DND-41 (cell line): ENCODE measurements around the gene ZBTB12.

ENCODE experiments used
- ATAC-seq: fragments of 200-7000 bp; cut with Tn5 transposase; 3 replicates; pipeline ENCODE4 v1.9.1; 2021; ENCODE audit warnings: low read depth; ENCODE audit not compliant: insufficient read depth
- DNase-seq: peaks from one replicate; pipeline ENCODE4 v3.0.0-alpha.2; 2020
- H2AFZ ChIP-seq: 2 replicates; pipeline ENCODE4 v1.6.0; 2012; ENCODE audit warnings: low read depth, low read length
- H3K27ac ChIP-seq: 2 replicates; pipeline ENCODE4 v1.5.1; 2012; ENCODE audit warnings: low read length, inconsistent platforms
- H3K27me3 ChIP-seq: fragments of 200-600 bp; sonication (generic); 2 replicates; pipeline ENCODE4 v1.6.0; 2012; ENCODE audit warnings: low read length, mild to moderate bottlenecking, inconsistent platforms; ENCODE audit not compliant: insufficient read depth, poor library complexity
- H3K36me3 ChIP-seq: 2 replicates; pipeline ENCODE4 v1.5.1; 2012; ENCODE audit warnings: low read length, inconsistent platforms; ENCODE audit not compliant: insufficient read depth
- H3K4me1 ChIP-seq: 2 replicates; pipeline ENCODE4 v1.5.1; 2012; ENCODE audit warnings: mild to moderate bottlenecking, low read length; ENCODE audit not compliant: insufficient read depth
- H3K4me2 ChIP-seq: 2 replicates; pipeline ENCODE4 v1.6.0; 2012; ENCODE audit warnings: mild to moderate bottlenecking, moderate library complexity, low read length, inconsistent platforms; ENCODE audit not compliant: insufficient read depth
- H3K4me3 ChIP-seq, 2 experiments: fragments of 200-600 bp in 1 of 2; shearing (Covaris generic) in 1 of 2; 2 replicates each; pipeline ENCODE4 v1.5.1; 2012 to 2016; ENCODE audit warnings: inconsistent platforms in 2 of 2, low read length in 2 of 2, mild to moderate bottlenecking in 2 of 2, low read depth in 1 of 2, moderate library complexity in 1 of 2
- H3K79me2 ChIP-seq: 2 replicates; pipeline ENCODE4 v1.6.0; 2012; ENCODE audit warnings: low read length, inconsistent platforms; ENCODE audit not compliant: insufficient read depth
- H3K9ac ChIP-seq: 2 replicates; pipeline ENCODE4 v1.6.0; 2012; ENCODE audit warnings: low read depth, mild to moderate bottlenecking, inconsistent platforms, low read length, moderate library complexity
- H3K9me3 ChIP-seq: 2 replicates; pipeline ENCODE4 v1.5.1; 2012; ENCODE audit warnings: low read length, moderate library complexity, mild to moderate bottlenecking, inconsistent platforms; ENCODE audit not compliant: insufficient read depth, severe bottlenecking
- H4K20me1 ChIP-seq: 2 replicates; pipeline ENCODE4 v1.6.0; 2012; ENCODE audit warnings: low read length; ENCODE audit not compliant: insufficient read depth
- CTCF ChIP-seq: IDR thresholded peaks from 2 replicates; pipeline ENCODE4 v1.5.1; 2012; ENCODE audit warnings: borderline replicate concordance, low read length, moderate library complexity, mild to moderate bottlenecking; ENCODE audit not compliant: poor library complexity, severe bottlenecking; ENCODE audit errors: extremely low read depth
- EZH2 ChIP-seq: IDR thresholded peaks from 3 replicates; pipeline ENCODE4 v1.6.1; 2012; ENCODE audit warnings: borderline replicate concordance, low read depth, mild to moderate bottlenecking, moderate library complexity, low read length, inconsistent platforms; ENCODE audit not compliant: severe bottlenecking

ZBTB12 gene

DNA sequence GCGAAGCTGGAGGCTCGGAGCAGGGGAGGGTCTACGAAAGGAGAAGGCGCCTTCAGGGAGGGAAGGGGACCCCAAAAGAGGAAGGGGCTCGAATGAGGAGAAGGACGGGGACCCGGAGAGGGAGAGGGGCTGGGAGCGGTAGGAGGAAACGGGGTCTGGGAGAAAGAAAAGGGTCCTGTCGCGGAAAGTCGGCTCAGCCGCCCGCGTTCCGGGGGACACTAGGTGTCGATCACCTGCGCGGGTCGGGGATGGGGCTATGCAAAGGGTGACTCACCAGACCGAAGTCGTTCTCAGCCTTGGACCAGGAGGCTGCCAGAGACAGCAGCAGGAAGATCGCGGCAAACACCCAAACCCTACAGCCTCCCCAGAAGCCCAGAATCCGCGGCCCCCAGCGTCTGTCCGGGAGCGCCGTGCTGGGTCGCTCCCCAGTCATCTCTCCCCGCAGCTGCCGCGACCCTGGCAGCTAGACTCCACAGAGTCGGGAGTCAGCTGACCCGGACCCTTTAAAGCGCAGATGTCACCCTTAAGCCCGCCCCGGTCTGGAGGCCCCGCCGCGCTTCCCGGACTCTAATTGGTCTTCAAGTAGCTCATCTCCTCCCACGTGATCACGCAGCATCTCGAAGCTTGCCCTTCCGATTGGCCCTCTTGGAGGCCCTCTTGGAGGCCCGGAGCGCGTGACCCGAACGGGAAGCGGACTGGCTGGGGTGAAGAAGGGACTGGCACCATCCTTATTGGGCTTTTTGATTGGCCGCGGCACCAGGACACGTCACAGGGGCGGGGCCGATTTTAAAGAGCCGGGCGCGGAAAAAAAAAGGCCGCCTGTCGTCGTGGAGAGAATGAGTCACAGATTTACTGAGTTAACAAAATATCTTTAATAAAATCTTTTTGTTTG, 39.3 kb downstream of the ZBTB12 start, which contains the start of gene NEU1:
Gene NEU1, minus strand, starts transcription at position 478 of the 892 bp plus-strand sequence. Its CDS starts 45 bp downstream, at position 433.
- peak within 1 kb of the TSS; percentile 75 for H3K27ac ChIP-seq
- no peaks in the 10 kb centered on the region for H3K9me3 ChIP-seq
- no peaks in the 10 kb centered on the region for H4K20me1 ChIP-seq
- peak; percentile 96 for ATAC-seq
- no peaks in the 10 kb centered on the region for H3K27me3 ChIP-seq
- peak within 1 kb of the TSS; percentile 66 for H3K9ac ChIP-seq
- DNase-seq = peak; percentile 100
- peak within 1 kb of the TSS; percentile 89 for H3K4me2 ChIP-seq
- TF ChIP-seq CTCF (no peak), EZH2 (no peak)
- peaks cover 34% of the 10 kb centered on the region for H3K4me1 ChIP-seq
- peaks cover 15% of the 10 kb centered on the region for H3K36me3 ChIP-seq
- peak within 1 kb of the TSS; percentile 89 for H2AFZ ChIP-seq
- peaks cover 11% of the 10 kb centered on the region for H3K79me2 ChIP-seq
- peak within 1 kb of the TSS; percentile 58 to 72 for H3K4me3 ChIP-seq

DNA sequence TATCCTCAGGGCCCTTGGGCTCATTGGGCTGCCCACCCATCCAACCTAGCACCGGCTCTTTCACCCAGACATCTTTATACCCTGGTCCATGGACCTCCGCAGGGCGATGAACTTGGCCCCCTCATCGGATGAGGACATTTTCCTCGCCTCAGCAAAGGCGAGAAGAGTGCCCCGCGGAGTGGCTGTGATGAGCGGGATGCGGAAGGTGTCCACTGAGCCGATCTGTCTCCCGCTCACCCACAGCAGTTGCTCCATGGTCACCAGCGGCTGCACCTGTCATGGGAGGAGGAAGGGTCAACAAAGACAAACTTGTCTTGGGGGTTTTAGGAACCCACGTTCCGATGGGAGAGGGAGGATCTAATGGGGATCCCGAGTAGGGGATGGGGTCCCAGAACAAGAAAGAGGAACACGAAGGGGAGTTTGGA, 40.0 kb downstream of the ZBTB12 start:
- Histone ChIP-seq H3K4me3 (peak overlapping the region; percentile 58 to 72; a peak in 3 of 4 replicates), H3K36me3 (peaks cover 15% of the 10 kb centered on the region), H3K27ac (peak overlapping the region; percentile 63), H3K27me3 (no peaks in the 10 kb centered on the region), H4K20me1 (no peaks in the 10 kb centered on the region), H2AFZ (peak overlapping the region; percentile 89; the same call in 1 of the 2 replicates), H3K9me3 (no peaks in the 10 kb centered on the region), H3K4me1 (peaks cover 34% of the 10 kb centered on the region), H3K4me2 (peak overlapping the region; percentile 89), H3K79me2 (peaks cover 11% of the 10 kb centered on the region), H3K9ac (peak overlapping the region; percentile 61)
- DNase-seq (no peak), ATAC-seq (no peak)
- TF ChIP-seq CTCF (no peak), EZH2 (no peak)

GRCh38 chr6:31861150-31861549, 40.7 kb downstream of the ZBTB12 start:
- peaks cover 15% of the 10 kb centered on the region for H3K36me3 ChIP-seq
- peaks cover 11% of the 10 kb centered on the region for H3K79me2 ChIP-seq
- no peaks in the 10 kb centered on the region for H4K20me1 ChIP-seq
- no peaks in the 10 kb centered on the region for H3K27me3 ChIP-seq
- no peak overlapping the region for H3K27ac ChIP-seq
- no peaks in the 10 kb centered on the region for H3K9me3 ChIP-seq
- peaks cover 34% of the 10 kb centered on the region for H3K4me1 ChIP-seq
- H2AFZ ChIP-seq = no peak overlapping the region
- no peak overlapping the region for H3K4me3 ChIP-seq
- no peak overlapping the region for H3K9ac ChIP-seq
- no peak for DNase-seq
- ATAC-seq = no peak
- no peak for TF ChIP-seq EZH2
- TF ChIP-seq CTCF = no peak
- H3K4me2 ChIP-seq = peak overlapping the region; percentile 89; the same call in 1 of the 2 replicates
